Fibroblast of the aortic adventitia (primary cell): Measurements from ENCODE around the gene ASMTL. TPM values are rescaled to one million over a fixed set of nuclear protein-coding genes. Genes with fewer than 3 reads are reported as not detected.
"Not testable (repeated sequence)": the region's sequence is repeated elsewhere in the genome, so short reads cannot be mapped to it uniquely, and the experiment has no call there.

Experiments
- DNase-seq: peaks from one replicate; pipeline ENCODE4 v3.0.0-alpha.2; 2010; ENCODE audit warnings: low read depth
- H3K4me3 ChIP-seq: 2 replicates; pipeline ENCODE4 v1.5.1; 2011; ENCODE audit warnings: low read depth, mild to moderate bottlenecking, control low read depth, low read length, moderate library complexity
- total RNA-seq: library from RNA; depleted of rRNA; stranded (reverse); fragments of >200 nt; gene quantifications from 2 replicates; pipeline ENCODE4 v1.2.3, GENCODE V29; 2012; ENCODE audit warnings: low replicate concordance
- TF ChIP-seq, protein P1 (sequence below): IDR thresholded peaks from 2 replicates; pipeline ENCODE4 v1.5.1; 2011; ENCODE audit warnings: mild to moderate bottlenecking, low read length, control low read depth, inconsistent platforms; ENCODE audit not compliant: insufficient read depth

ASMTL gene
- total RNA-seq, 1 donor, result 17.6 TPM

DNA sequence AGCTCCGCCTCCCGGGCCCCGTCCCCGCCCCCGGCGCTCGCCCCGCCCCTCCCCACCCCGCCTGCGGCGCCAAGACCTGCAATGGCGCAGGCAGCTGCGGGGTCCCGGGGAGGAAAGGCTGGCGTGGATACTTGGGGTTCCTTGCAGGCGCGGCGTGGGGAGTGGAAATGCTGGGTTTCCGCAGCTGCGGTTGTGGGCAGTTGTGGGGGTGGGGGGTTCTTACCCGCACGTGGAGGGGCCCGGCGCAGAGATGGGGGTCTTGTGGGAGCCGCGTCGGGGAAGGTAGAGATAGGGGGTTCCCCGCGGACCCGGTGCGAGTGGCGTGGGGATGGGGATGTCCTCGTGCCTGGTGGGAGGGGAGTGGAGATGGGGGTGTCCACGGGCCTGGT lies 680 bp upstream of the ASMTL start:
- TF ChIP-seq, protein P1, sequence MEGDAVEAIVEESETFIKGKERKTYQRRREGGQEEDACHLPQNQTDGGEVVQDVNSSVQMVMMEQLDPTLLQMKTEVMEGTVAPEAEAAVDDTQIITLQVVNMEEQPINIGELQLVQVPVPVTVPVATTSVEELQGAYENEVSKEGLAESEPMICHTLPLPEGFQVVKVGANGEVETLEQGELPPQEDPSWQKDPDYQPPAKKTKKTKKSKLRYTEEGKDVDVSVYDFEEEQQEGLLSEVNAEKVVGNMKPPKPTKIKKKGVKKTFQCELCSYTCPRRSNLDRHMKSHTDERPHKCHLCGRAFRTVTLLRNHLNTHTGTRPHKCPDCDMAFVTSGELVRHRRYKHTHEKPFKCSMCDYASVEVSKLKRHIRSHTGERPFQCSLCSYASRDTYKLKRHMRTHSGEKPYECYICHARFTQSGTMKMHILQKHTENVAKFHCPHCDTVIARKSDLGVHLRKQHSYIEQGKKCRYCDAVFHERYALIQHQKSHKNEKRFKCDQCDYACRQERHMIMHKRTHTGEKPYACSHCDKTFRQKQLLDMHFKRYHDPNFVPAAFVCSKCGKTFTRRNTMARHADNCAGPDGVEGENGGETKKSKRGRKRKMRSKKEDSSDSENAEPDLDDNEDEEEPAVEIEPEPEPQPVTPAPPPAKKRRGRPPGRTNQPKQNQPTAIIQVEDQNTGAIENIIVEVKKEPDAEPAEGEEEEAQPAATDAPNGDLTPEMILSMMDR, result no peak
- peak overlapping the region; percentile 73 for H3K4me3 ChIP-seq
- DNase-seq, result peak; percentile 72

DNA sequence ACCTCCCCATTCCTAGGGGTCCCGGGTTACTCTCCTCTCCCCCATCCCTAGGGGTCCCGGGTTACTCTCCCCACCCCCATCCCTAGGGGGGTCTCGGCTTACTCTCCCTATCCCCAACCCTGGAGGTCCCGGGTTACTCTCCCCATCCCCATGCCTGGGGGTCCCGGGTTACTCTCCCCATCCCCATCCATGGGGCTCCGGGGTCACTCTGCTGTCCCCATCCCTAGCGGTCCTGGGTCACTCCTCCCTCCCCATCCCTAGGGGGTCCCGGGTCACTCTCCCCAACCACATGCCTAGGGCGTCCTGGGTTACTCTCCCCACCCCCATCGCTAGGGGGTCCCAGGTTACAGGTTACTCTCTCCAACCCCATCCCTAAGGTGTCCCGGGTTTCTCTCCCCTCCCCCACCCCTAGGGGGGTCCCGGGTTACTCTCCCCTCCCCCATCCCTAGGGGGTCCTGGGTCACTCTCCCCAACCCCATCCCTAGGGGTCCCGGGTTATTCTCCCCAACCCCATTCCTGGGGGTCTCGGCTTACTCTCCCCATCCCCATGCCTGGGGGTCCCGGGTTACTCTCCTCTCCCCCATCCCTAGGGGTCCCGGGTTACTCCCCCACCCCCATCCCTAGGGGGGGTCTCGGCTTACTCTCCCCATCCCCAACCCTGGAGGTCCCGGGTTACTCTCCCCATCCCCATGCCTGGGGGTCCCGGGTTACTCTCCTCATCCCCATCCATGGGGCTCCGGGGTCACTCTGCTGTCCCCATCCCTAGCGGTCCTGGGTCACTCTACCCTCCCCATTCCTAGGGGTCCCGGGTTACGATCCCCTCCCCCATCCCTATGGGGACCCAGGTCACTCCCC lies 821 bp downstream of the ASMTL start:
- DNase-seq, result no peak
- TF ChIP-seq, protein P1, result no peak
- H3K4me3 ChIP-seq, result peak overlapping the region; percentile 88

DNA sequence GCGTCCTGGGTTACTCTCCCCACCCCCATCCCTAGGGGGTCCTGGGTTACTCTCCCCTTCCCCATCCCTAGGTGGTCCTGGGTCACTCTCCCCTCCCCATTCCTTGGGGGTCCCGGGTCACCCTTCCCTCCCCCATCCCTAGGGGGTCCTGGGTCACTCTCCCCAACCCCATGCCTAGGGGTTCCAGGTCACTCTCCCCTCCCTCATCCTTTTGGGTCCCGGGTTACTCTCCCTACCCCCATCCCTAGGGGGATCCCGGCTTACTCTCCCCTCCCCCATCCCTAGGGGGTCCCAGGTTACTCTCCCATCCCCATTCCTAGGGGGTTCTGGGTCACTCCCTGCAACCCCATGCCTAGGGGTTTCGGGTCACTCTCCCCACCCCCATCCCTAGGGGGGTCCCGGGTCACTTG lies 1.5 kb downstream of the ASMTL start:
- no peak overlapping the region for H3K4me3 ChIP-seq
- TF ChIP-seq, protein P1, result no peak
- no peak for DNase-seq

DNA sequence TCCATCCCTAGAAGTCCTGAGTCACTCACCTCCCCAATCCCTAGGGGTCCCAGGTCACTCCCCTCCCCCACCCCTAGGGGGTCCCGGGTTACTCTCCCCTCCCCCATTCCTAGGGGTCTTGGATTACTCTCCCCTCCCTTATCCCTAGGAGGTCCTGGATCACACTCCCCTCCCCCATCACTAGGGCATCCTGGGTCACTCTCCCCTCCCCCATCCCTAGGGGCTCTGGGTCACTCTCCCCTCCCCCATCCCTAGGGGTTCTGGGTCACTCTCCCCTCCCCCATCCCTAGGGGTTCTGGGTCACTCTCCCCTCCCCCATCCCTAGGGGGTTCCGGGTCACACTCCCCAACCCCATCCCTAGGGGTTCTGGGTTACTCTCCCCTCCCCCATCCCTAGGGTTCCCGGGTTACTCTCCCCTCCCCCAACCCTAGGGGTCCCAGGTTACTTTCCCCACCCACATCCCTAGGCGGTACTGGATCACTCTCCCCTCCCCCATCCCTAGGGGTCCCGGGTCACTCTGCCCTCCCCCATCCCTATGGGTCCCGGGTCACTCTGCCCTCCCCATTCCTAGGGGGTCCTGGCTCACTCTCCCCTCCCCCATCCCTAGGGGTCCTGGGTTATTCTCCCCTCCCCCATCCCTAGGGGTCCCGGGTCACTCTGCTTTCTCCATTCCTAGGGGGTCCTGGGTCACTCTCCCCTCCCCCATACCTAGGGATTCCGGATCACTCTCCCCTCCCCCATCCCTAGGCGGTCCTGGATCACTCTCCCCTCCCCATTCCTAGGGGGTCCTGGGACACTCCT lies 2.1 kb downstream of the ASMTL start:
- TF ChIP-seq, protein P1, result no peak
- H3K4me3 ChIP-seq, result no peak overlapping the region

DNA sequence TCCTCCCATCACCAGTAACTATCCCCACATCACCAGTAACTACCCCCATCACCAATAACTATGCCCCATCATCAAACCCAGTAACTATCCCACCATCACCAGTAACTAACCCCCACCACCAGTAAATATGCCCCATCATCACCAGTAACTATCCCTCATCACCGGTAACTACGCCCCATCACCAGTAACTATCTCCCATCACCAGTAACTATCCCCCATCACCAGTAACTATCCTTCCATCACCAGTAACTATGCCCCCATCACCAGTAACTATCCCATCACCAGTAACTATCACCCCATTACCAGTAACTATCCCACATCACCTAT lies 2.9 kb downstream of the ASMTL start:
- TF ChIP-seq, protein P1, result no peak
- H3K4me3 ChIP-seq, result no peak overlapping the region
- DNase-seq, result no peak

More for the DNA sequence above, 2.1 kb downstream of the ASMTL start:
- DNase-seq, result no peak

DNA sequence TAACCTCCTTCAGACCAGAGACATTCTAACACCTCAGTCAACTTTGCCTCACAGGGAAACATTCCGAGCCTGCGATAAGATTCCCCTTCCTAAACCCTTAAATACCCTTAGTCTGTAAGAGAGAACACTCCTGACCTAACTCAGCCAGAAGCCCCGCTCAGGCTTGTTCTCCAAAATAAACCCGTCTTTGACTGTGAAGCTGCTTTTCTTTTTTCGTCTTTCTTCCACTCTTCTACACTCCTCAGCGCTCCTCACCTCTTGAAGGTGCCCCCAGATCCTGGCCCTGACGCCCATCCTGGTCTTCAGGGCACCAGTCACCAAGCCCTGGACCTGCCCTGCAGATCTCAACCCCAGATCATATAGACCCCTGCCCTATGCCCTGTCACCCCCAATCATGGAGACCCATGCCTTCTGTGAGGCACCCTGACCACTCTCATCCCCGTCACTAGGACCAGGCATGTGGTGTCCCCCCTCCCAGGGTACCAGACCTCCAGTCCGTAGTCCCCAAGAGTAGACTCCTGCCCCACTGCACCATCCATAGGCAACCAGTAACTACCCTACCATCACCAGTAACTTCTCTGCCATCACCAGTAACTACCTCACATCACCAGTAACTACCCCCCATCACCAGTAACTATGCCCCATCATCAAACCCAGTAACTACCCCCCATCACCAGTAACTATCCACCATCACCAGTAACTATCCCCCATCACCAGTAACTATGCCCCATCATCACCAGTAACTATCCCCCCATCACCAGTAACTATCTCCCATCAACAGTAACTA lies 3.5 kb downstream of the ASMTL start:
- TF ChIP-seq, protein P1, result no peak
- no peak overlapping the region for H3K4me3 ChIP-seq
- no peak for DNase-seq

DNA sequence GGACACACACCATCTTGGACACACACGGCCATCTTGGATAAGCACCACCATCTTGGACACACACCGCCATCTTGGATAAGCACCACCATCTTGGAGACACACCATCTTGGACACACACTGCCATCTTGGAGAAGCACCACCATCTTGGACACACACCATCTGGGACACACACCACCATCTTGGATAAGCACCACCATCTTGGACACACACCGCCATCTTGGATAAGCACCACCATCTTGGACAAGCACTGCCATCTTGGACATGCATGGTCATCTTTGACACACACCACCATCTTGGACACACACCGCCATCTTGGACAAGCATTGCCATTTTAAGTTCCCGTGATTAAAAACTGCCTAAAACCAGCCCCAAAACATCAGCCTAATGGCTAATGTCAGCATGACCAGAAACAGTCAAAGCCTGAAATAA lies 4.1 kb downstream of the ASMTL start:
- DNase-seq, H3K4me3 ChIP-seq: not testable (repeated sequence)

DNA sequence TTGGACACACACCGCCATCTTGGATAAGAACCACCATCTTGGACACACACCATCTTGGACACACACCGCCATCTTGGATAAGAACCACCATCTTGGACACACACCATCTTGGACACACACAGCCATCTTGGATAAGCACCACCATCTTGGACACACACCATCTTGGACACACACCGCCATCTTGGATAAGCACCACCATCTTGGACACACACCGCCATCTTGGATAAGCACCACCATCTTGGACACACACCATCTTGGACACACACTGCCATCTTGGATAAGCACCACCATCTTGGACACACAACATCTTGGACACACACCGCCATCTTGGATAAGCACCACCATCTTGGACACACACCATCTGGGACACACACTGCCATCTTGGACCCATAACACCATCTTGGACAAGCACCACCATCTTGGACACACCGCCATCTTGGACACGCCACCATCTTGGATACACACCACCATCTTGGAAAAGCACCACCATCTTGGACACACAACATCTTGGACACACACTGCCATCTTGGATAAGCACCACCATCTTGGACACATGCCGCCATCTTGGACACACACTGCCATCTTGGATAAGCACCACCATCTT lies 4.6 kb downstream of the ASMTL start:
- not testable (repeated sequence) for DNase-seq, H3K4me3 ChIP-seq
